B cell (primary cell): Measurements from ENCODE around the gene PCSK6. TPM values are rescaled to one million over a fixed set of nuclear protein-coding genes. Genes with fewer than 3 reads are reported as not detected.

ENCODE experiments used
- ATAC-seq: fragments of 200-7000 bp; cut with Tn5 transposase; one replicate; pipeline ENCODE4 v1.10.0; 2021; ENCODE audit warnings: low read depth, mild to moderate bottlenecking, moderate number of reproducible peaks, moderate library complexity
- CTCF ChIA-PET: fragments of 350-600 bp; sonication (Branson Sonifier 250); formaldehyde crosslinking; loops from one replicate; lab custom pipeline; 2021; ENCODE audit warnings: antibody characterized with exemption, inconsistent platforms; lab: Charles Lee
- POLR2A ChIA-PET: fragments of 350-600 bp; sonication (Branson Sonifier 250); formaldehyde crosslinking; loops from one replicate; lab custom pipeline; 2021; ENCODE audit warnings: antibody characterized with exemption; lab: Charles Lee
- DNase-seq: peaks from one replicate; pipeline ENCODE4 v3.0.0; 2013
- H2AFZ ChIP-seq: 2 replicates; pipeline ENCODE4 v1.6.1; 2012; ENCODE audit warnings: mild to moderate bottlenecking, low read depth, low read length; ENCODE audit not compliant: insufficient read depth, poor library complexity, severe bottlenecking
- H3K27ac ChIP-seq, 2 donors: 1 replicate in 1 of 2; 2 replicates in 1 of 2; pipeline ENCODE4 v1.5.1; 2012 to 2013; ENCODE audit warnings: low read length in 2 of 2, mild to moderate bottlenecking in 2 of 2, moderate library complexity in 1 of 2
- H3K27me3 ChIP-seq, 4 experiments: fragments of 200-600 bp in 1 of 4; sonication (generic) in 1 of 4; replicated peaks in 1 of 4; 1 replicate in 2 of 4; 2 replicates in 2 of 4; pipeline versions ENCODE4 v1.6.1 to v1.7.0; 2013 to 2016; ENCODE audit warnings: low read length in 3 of 4, mild to moderate bottlenecking in 2 of 4, mixed read lengths in 1 of 4, moderate library complexity in 1 of 4; ENCODE audit not compliant: insufficient read depth in 4 of 4, control insufficient read depth in 3 of 4; ENCODE audit errors: control extremely low read depth in 1 of 4
- H3K36me3 ChIP-seq, 2 experiments: replicated peaks in 1 of 2; 1 replicate in 1 of 2; 2 replicates in 1 of 2; pipeline versions ENCODE4 v1.6.1 to v1.7.1; 2013; ENCODE audit warnings: low read length in 1 of 2; ENCODE audit not compliant: insufficient read depth in 2 of 2, control insufficient read depth in 1 of 2; ENCODE audit errors: control extremely low read depth in 1 of 2, extremely low read depth in 1 of 2
- H3K4me1 ChIP-seq, 2 donors: fragments of 200-600 bp in 1 of 2; sonication (generic) in 1 of 2; 1 replicate in 1 of 2; 2 replicates in 1 of 2; pipeline versions ENCODE4 v1.5.1 to v1.6.1; 2013 to 2017; ENCODE audit warnings: low read length in 2 of 2; ENCODE audit not compliant: control insufficient read depth in 2 of 2, insufficient read depth in 2 of 2
- H3K4me2 ChIP-seq: replicated peaks from 2 replicates; pipeline ENCODE3; 2012; ENCODE audit warnings: mild to moderate bottlenecking, low read depth, low read length; ENCODE audit not compliant: poor library complexity, severe bottlenecking
- H3K4me3 ChIP-seq, 5 experiments: fragments of 200-600 bp in 1 of 5; sonication (generic) in 1 of 5; 1 replicate in 3 of 5; 2 replicates in 2 of 5; pipeline versions ENCODE4 v1.5.1 to v1.7.0; 2011 to 2016; ENCODE audit warnings: low read length in 4 of 5, mild to moderate bottlenecking in 4 of 5, low read depth in 2 of 5, control low read depth in 1 of 5, moderate library complexity in 1 of 5; ENCODE audit not compliant: insufficient read depth in 1 of 5; ENCODE audit errors: control extremely low read depth in 1 of 5, extremely low read depth in 1 of 5
- H3K79me2 ChIP-seq: fragments of 200-600 bp; sonication (generic); one replicate; pipeline ENCODE4 v1.6.0; 2016; ENCODE audit warnings: low read length; ENCODE audit not compliant: control insufficient read depth, insufficient read depth
- H3K9ac ChIP-seq: fragments of 200-600 bp; sonication (generic); 2 replicates; pipeline ENCODE4 v1.6.1; 2017; ENCODE audit warnings: mild to moderate bottlenecking, low read length, moderate library complexity
- H3K9me3 ChIP-seq, 3 donors: one replicate each; pipeline versions ENCODE4 v1.6.1 to v1.7.1; 2013; ENCODE audit warnings: low read length in 2 of 3; ENCODE audit not compliant: control insufficient read depth in 2 of 3, insufficient read depth in 1 of 3; ENCODE audit errors: control extremely low read depth in 1 of 3
- H4K20me1 ChIP-seq: 2 replicates; pipeline ENCODE4 v1.6.0; 2012; ENCODE audit warnings: mild to moderate bottlenecking, low read length; ENCODE audit not compliant: insufficient read depth, control insufficient read depth, poor library complexity, severe bottlenecking
- H3K27ac Mint-ChIP-seq: one replicate; pipeline ENCODE4 v1.8.0; 2021; ENCODE audit warnings: mixed read lengths
- H3K27me3 Mint-ChIP-seq: one replicate; pipeline ENCODE4 v1.8.0; 2021; ENCODE audit warnings: mixed read lengths
- H3K4me1 Mint-ChIP-seq: one replicate; pipeline ENCODE4 v1.8.0; 2021; ENCODE audit warnings: mixed read lengths
- H3K4me3 Mint-ChIP-seq: one replicate; pipeline ENCODE4 v1.8.0; 2021; ENCODE audit warnings: mixed read lengths
- H3K9me3 Mint-ChIP-seq: one replicate; pipeline ENCODE4 v1.8.0; 2022; ENCODE audit warnings: mixed read lengths; ENCODE audit not compliant: insufficient read depth
- EZH2 ChIP-seq: IDR thresholded peaks from 2 replicates; pipeline ENCODE4 v1.6.1; 2012; ENCODE audit warnings: borderline replicate concordance, low read depth, mild to moderate bottlenecking, moderate library complexity, low read length; ENCODE audit not compliant: insufficient read depth, poor library complexity, severe bottlenecking
- WGBS: methylation state at CpG from one replicate; pipeline ENCODE4 v1.1.5; 2013; ENCODE audit warnings: missing lambda C conversion rate; ENCODE audit not compliant: insufficient coverage; 5-methylcytosine and 5-hydroxymethylcytosine counted together
- intact Hi-C: fragments of 100-400 bp; cut with micrococcal nuclease; formaldehyde crosslinking; loops from one replicate; pipeline ENCODE4 v1.10.0; 2022
- polyA plus RNA-seq: library from polyadenylated mRNA; depleted of rRNA; stranded (reverse); fragments of >200 nt; gene quantifications from 2 replicates; pipeline ENCODE4 v1.2.3, GENCODE V29; 2012
- total RNA-seq, 2 donors: library from RNA; stranded (reverse); fragments of 120-200 nt in 1 of 2; gene quantifications; 1 replicate in 1 of 2; 2 replicates in 1 of 2; pipeline versions ENCODE4 v1.2.3 to v1.2.4, GENCODE V29; 2013 to 2022
- TF ChIP-seq, protein P1 (sequence below): fragments of 200-600 bp; IDR thresholded peaks from one replicate; pipeline ENCODE4 v1.8.0; 2022; ENCODE audit warnings: antibody characterized with exemption, mild to moderate bottlenecking

The PCSK6 gene
- total and polyA plus RNA-seq, 2 donors (not counting 1 experiment from before 2014, with no cell fraction given) = 0.66 to 1.6 TPM

DNA sequence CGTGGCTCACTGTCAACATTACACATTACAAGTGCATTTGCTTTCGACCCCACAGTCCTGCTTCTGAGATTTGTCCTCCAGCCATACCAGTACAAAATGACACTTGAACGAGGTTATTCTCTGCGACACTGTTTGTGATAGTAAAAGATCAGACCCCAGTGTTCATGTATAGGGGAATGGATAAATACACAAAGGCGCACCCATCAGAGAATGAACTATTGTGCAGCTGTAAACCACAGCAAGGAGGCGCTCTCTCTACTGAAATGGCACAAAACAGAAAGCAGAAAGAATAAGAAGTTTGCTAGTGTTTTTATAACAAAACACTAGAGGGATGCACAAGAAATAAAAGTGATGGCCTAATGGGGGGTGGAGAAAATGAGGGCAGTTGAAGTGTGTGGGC is 232.8 kb downstream of the PCSK6 start:
- ChIA-PET CTCF (interaction anchor here (0.9 to 9.3 kb wide), 9 partner anchors 11 to 338 kb away, joined by 3 to 138 read pairs (median 7); partner anchors contain the start of gene LRRK1), POLR2A (interaction anchor here (1.0 kb wide), 1 partner anchor 166 kb away, joined by 4 read pairs; no protein-coding TSS in a partner anchor)
- H3K4me3 Mint-ChIP-seq = no peak overlapping the region
- peaks cover 6 to 7% of the 10 kb centered on the region in 2 donors for H3K4me1 ChIP-seq
- intact Hi-C loops = no loop called here
- no peaks in the 10 kb centered on the region for H3K9me3 Mint-ChIP-seq
- no peak overlapping the region for H3K27ac Mint-ChIP-seq
- peaks cover 9% of the 10 kb centered on the region for H3K27me3 Mint-ChIP-seq
- H3K9ac ChIP-seq = no peak overlapping the region
- DNase-seq (no peak), ATAC-seq (no peak)
- 94% methylated on average over 5 of the region's 6 CpGs for WGBS
- peaks cover 7% of the 10 kb centered on the region for H3K4me1 Mint-ChIP-seq
- H3K27me3 ChIP-seq = peaks cover 0 to 12% (median 3%) of the 10 kb centered on the region in 4 experiments
- TF ChIP-seq EZH2 = no peak
- TF ChIP-seq, protein P1, sequence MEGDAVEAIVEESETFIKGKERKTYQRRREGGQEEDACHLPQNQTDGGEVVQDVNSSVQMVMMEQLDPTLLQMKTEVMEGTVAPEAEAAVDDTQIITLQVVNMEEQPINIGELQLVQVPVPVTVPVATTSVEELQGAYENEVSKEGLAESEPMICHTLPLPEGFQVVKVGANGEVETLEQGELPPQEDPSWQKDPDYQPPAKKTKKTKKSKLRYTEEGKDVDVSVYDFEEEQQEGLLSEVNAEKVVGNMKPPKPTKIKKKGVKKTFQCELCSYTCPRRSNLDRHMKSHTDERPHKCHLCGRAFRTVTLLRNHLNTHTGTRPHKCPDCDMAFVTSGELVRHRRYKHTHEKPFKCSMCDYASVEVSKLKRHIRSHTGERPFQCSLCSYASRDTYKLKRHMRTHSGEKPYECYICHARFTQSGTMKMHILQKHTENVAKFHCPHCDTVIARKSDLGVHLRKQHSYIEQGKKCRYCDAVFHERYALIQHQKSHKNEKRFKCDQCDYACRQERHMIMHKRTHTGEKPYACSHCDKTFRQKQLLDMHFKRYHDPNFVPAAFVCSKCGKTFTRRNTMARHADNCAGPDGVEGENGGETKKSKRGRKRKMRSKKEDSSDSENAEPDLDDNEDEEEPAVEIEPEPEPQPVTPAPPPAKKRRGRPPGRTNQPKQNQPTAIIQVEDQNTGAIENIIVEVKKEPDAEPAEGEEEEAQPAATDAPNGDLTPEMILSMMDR = peak; percentile 18
- H3K4me2 ChIP-seq = no peak overlapping the region
- no peak overlapping the region for H3K27ac ChIP-seq
- H4K20me1 ChIP-seq = no peaks in the 10 kb centered on the region
- H3K79me2 ChIP-seq = peaks cover 11% of the 10 kb centered on the region
- no peak overlapping the region for H2AFZ ChIP-seq
- no peaks in the 10 kb centered on the region for H3K9me3 ChIP-seq
- no peak overlapping the region for H3K4me3 ChIP-seq
- H3K36me3 ChIP-seq = no peaks in the 10 kb centered on the region

DNA sequence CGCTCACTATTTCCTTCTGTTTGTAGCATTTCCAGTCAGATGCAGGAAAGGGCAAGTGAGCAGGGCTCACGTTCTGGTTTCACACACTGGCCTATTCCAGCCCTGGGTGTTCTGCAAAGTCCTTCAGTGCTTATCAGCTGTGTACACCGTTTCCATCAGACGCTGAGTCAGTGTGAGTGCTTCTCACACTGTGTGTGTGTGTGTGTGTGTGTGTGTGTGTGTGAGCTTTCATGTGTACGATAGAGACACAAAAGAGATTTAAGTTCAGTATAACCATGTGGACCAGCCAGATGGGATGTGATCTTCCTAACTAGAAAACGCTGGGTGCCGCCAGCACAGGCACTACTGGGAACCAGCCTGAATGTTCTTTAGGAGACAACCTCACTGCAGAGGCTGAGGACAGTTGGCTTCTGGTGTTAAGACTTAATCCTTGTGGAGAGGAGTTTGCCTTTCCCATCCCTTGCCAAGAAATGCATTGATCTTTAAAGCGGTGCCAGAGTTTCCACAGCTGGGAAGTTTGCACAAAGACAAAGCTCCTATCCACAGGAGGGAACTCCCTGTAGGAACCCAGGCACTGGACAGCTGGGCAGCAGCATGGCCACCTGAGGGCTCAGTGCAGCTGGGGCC is 233.8 kb downstream of the PCSK6 start:
- Histone ChIP-seq H3K4me1 (peaks cover 7 to 9% of the 10 kb centered on the region in 2 donors), H3K4me3 (no peak overlapping the region), H3K27ac (no peak overlapping the region), H3K27me3 (peaks cover 0 to 10% (median 3%) of the 10 kb centered on the region in 4 experiments), H3K9ac (no peak overlapping the region), H3K79me2 (peaks cover 14% of the 10 kb centered on the region), H4K20me1 (peaks cover 3% of the 10 kb centered on the region), H2AFZ (no peak overlapping the region), H3K36me3 (no peaks in the 10 kb centered on the region), H3K9me3 (no peaks in the 10 kb centered on the region), H3K4me2 (no peak overlapping the region)
- Mint-ChIP-seq H3K4me1 (peaks cover 7% of the 10 kb centered on the region), H3K27ac (no peak overlapping the region), H3K27me3 (peaks cover 9% of the 10 kb centered on the region), H3K9me3 (no peaks in the 10 kb centered on the region), H3K4me3 (no peak overlapping the region)
- POLR2A ChIA-PET = no interaction called here
- DNase-seq = no peak
- no peak for TF ChIP-seq EZH2
- TF ChIP-seq, protein P1 = no peak
- 57% methylated on average over 6 of the region's 8 CpGs for WGBS
- CTCF ChIA-PET = interaction anchor here (0.7 to 9.3 kb wide), 7 partner anchors 10 to 337 kb away, joined by 3 to 138 read pairs (median 6); partner anchors contain the start of gene LRRK1
- no peak for ATAC-seq
- intact Hi-C loops = no loop called here
